WTC11 (cell line): ENCODE measurements around the gene SRC. TPM values are rescaled to one million over a fixed set of nuclear protein-coding genes. Genes with fewer than 3 reads are reported as not detected.

Source experiments
- ATAC-seq: fragments of 200-7000 bp; cut with Tn5 transposase; 2 replicates; pipeline ENCODE4 v1.10.0; 2021; ENCODE audit warnings: mild to moderate bottlenecking, moderate library complexity
- CTCF ChIA-PET: fragments of 300-600 bp; sonication (Branson Sonifier 250); formaldehyde crosslinking; loops from one replicate; lab custom pipeline; 2021; ENCODE audit warnings: antibody characterized with exemption; lab: Charles Lee
- POLR2A ChIA-PET: fragments of 350-600 bp; sonication (Branson Sonifier 250); formaldehyde crosslinking; loops from one replicate; lab custom pipeline; 2021; ENCODE audit warnings: antibody characterized with exemption; lab: Charles Lee
- DNase-seq: peaks from one replicate; pipeline ENCODE4 v3.0.0; 2021; ENCODE audit warnings: low spot score
- H3K27ac Mint-ChIP-seq: 2 replicates; pipeline ENCODE4 v1.8.0; 2021; ENCODE audit warnings: mixed read lengths
- H3K27me3 Mint-ChIP-seq: 2 replicates; pipeline ENCODE4 v1.8.0; 2021; ENCODE audit warnings: low read depth, mild to moderate bottlenecking, moderate library complexity, mixed read lengths
- H3K36me3 Mint-ChIP-seq: 2 replicates; pipeline ENCODE4 v1.8.0; 2021; ENCODE audit warnings: mixed read lengths
- H3K4me1 Mint-ChIP-seq: 2 replicates; pipeline ENCODE4 v1.8.0; 2022; ENCODE audit warnings: mixed read lengths
- H3K4me3 Mint-ChIP-seq: 2 replicates; pipeline ENCODE4 v1.8.0; 2021; ENCODE audit warnings: mild to moderate bottlenecking, moderate library complexity, mixed read lengths
- H3K9me3 Mint-ChIP-seq: 2 replicates; pipeline ENCODE4 v1.8.0; 2021; ENCODE audit warnings: mixed read lengths
- ATF2 ChIP-seq: sonication (generic); formaldehyde crosslinking; IDR thresholded peaks from 2 replicates; pipeline ENCODE4 v1.8.1; 2022; ENCODE audit warnings: low read depth, missing genetic modification reagents, borderline replicate concordance
- ATF3 ChIP-seq: sonication (generic); formaldehyde crosslinking; conservative IDR thresholded peaks from 2 replicates; pipeline ENCODE4 v1.8.1; 2022; ENCODE audit warnings: mild to moderate bottlenecking, missing genetic modification reagents
- CREB1 ChIP-seq: sonication (generic); formaldehyde crosslinking; IDR thresholded peaks from 2 replicates; pipeline ENCODE4 v1.8.0; 2023; ENCODE audit warnings: mild to moderate bottlenecking, missing genetic modification reagents
- CREM ChIP-seq: sonication (generic); formaldehyde crosslinking; IDR thresholded peaks from 2 replicates; pipeline ENCODE4 v1.8.1; 2022; ENCODE audit warnings: mild to moderate bottlenecking, missing genetic modification reagents, moderate library complexity
- E2F1 ChIP-seq: sonication (generic); formaldehyde crosslinking; IDR thresholded peaks from 2 replicates; pipeline ENCODE4 v1.8.0; 2022; ENCODE audit warnings: mild to moderate bottlenecking, missing genetic modification reagents
- ELF4 ChIP-seq: sonication (generic); formaldehyde crosslinking; IDR thresholded peaks from 2 replicates; pipeline ENCODE4 v1.8.1; 2022; ENCODE audit warnings: low read depth, mild to moderate bottlenecking, moderate library complexity, missing genetic modification reagents
- ETV6 ChIP-seq: sonication (generic); formaldehyde crosslinking; IDR thresholded peaks from 2 replicates; pipeline ENCODE4 v1.8.1; 2022; ENCODE audit warnings: mild to moderate bottlenecking, missing genetic modification reagents
- KAT7 ChIP-seq: sonication (generic); formaldehyde crosslinking; IDR thresholded peaks from 2 replicates; pipeline ENCODE4 v1.8.1; 2023; ENCODE audit warnings: missing genetic modification reagents, mild to moderate bottlenecking, borderline replicate concordance
- PRRX2 ChIP-seq: fragments of 250-450 bp; sonication (Bioruptor Pico); IDR thresholded peaks from 2 replicates; pipeline ENCODE4 v1.8.0; 2021; ENCODE audit warnings: mild to moderate bottlenecking
- RELA ChIP-seq: sonication (generic); formaldehyde crosslinking; IDR thresholded peaks from 2 replicates; pipeline ENCODE4 v1.8.1; 2022; ENCODE audit warnings: missing genetic modification reagents, mild to moderate bottlenecking, borderline replicate concordance
- SMAD4 ChIP-seq: sonication (generic); formaldehyde crosslinking; IDR thresholded peaks from 2 replicates; pipeline ENCODE4 v1.8.0; 2022; ENCODE audit warnings: mild to moderate bottlenecking, missing genetic modification reagents
- TEAD1 ChIP-seq: sonication (generic); formaldehyde crosslinking; IDR thresholded peaks from 2 replicates; pipeline ENCODE4 v1.8.0; 2022; ENCODE audit warnings: mild to moderate bottlenecking, missing genetic modification reagents
- TP53 ChIP-seq: sonication (generic); formaldehyde crosslinking; IDR thresholded peaks from 2 replicates; pipeline ENCODE4 v1.8.1; 2023; ENCODE audit warnings: mild to moderate bottlenecking, missing genetic modification reagents
- ZMAT4 ChIP-seq: fragments of 250-450 bp; sonication (Bioruptor Pico); IDR thresholded peaks from 2 replicates; pipeline ENCODE4 v1.9.0; 2021; ENCODE audit warnings: mild to moderate bottlenecking
- ZNF263 ChIP-seq: sonication (generic); formaldehyde crosslinking; IDR thresholded peaks from 2 replicates; pipeline ENCODE4 v1.8.1; 2022; ENCODE audit warnings: low read depth, mild to moderate bottlenecking, moderate library complexity, missing genetic modification reagents
- total RNA-seq: library from RNA; stranded (reverse); gene quantifications from 3 replicates; pipeline ENCODE4 v1.2.3, GENCODE V29; 2021
- TF ChIP-seq, protein P1 (sequence below): sonication (generic); formaldehyde crosslinking; IDR thresholded peaks from 2 replicates; pipeline ENCODE4 v1.8.1; 2022; ENCODE audit warnings: mild to moderate bottlenecking, missing genetic modification reagents, moderate library complexity, borderline replicate concordance
- TF ChIP-seq, protein P2 (sequence below): sonication (generic); formaldehyde crosslinking; IDR thresholded peaks from 2 replicates; pipeline ENCODE4 v1.8.1; 2023; ENCODE audit warnings: mild to moderate bottlenecking, moderate library complexity, missing genetic modification reagents
- TF ChIP-seq, protein P3 (sequence below): fragments of 250-450 bp; sonication (Bioruptor Pico); IDR thresholded peaks from 2 replicates; pipeline ENCODE4 v2.1.2; 2022; ENCODE audit warnings: mild to moderate bottlenecking, moderate library complexity
- TF ChIP-seq, protein P4 (sequence below): sonication (generic); formaldehyde crosslinking; IDR thresholded peaks from 2 replicates; pipeline ENCODE4 v1.8.0; 2022; ENCODE audit warnings: missing genetic modification reagents
- TF ChIP-seq, protein P5 (sequence below): sonication (generic); formaldehyde crosslinking; IDR thresholded peaks from 2 replicates; pipeline ENCODE4 v1.8.0; 2022; ENCODE audit warnings: mild to moderate bottlenecking, missing genetic modification reagents

SRC gene
- total RNA-seq, 1 experiment from 2014 or later, result 33.3 TPM

GRCh38 chr20:37449276-37449675, 103.3 kb downstream of the SRC start (continued):
- TF ChIP-seq, protein P1, sequence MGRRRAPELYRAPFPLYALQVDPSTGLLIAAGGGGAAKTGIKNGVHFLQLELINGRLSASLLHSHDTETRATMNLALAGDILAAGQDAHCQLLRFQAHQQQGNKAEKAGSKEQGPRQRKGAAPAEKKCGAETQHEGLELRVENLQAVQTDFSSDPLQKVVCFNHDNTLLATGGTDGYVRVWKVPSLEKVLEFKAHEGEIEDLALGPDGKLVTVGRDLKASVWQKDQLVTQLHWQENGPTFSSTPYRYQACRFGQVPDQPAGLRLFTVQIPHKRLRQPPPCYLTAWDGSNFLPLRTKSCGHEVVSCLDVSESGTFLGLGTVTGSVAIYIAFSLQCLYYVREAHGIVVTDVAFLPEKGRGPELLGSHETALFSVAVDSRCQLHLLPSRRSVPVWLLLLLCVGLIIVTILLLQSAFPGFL (CRISPR knock-in tag), result no peak

GRCh38 chr20:37450344-37450743, 104.4 kb downstream of the SRC start:
- Mint-ChIP-seq H3K27me3 (peaks cover 21% of the 10 kb centered on the region), H3K4me1 (no peaks in the 10 kb centered on the region), H3K27ac (no peak overlapping the region), H3K4me3 (no peak overlapping the region), H3K36me3 (peaks cover 4% of the 10 kb centered on the region; the same call in 1 of the 2 replicates), H3K9me3 (peaks cover 11% of the 10 kb centered on the region)
- ChIA-PET POLR2A (no interaction called here), CTCF (no interaction called here)
- DNase-seq (no peak), ATAC-seq (no peak)
- TF ChIP-seq ATF2, result no peak
- TF ChIP-seq, protein P2, sequence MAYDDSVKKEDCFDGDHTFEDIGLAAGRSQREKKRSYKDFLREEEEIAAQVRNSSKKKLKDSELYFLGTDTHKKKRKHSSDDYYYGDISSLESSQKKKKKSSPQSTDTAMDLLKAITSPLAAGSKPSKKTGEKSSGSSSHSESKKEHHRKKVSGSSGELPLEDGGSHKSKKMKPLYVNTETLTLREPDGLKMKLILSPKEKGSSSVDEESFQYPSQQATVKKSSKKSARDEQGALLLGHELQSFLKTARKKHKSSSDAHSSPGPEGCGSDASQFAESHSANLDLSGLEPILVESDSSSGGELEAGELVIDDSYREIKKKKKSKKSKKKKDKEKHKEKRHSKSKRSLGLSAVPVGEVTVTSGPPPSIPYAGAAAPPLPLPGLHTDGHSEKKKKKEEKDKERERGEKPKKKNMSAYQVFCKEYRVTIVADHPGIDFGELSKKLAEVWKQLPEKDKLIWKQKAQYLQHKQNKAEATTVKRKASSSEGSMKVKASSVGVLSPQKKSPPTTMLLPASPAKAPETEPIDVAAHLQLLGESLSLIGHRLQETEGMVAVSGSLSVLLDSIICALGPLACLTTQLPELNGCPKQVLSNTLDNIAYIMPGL (CRISPR knock-in tag), result no peak
- TF ChIP-seq CREB1 (CRISPR knock-in tag), result no peak
- TF ChIP-seq ZNF263, result no peak
- no peak for TF ChIP-seq ZMAT4
- TF ChIP-seq E2F1 (CRISPR knock-in tag), result no peak
- no peak for TF ChIP-seq KAT7
- no peak for TF ChIP-seq ATF3 (CRISPR knock-in tag)
- TF ChIP-seq TP53 (CRISPR knock-in tag), result no peak
- no peak for TF ChIP-seq TEAD1 (CRISPR knock-in tag)
- no peak for TF ChIP-seq CREM (CRISPR knock-in tag)
- no peak for TF ChIP-seq PRRX2
- TF ChIP-seq ELF4 (CRISPR knock-in tag), result no peak
- TF ChIP-seq, protein P3, sequence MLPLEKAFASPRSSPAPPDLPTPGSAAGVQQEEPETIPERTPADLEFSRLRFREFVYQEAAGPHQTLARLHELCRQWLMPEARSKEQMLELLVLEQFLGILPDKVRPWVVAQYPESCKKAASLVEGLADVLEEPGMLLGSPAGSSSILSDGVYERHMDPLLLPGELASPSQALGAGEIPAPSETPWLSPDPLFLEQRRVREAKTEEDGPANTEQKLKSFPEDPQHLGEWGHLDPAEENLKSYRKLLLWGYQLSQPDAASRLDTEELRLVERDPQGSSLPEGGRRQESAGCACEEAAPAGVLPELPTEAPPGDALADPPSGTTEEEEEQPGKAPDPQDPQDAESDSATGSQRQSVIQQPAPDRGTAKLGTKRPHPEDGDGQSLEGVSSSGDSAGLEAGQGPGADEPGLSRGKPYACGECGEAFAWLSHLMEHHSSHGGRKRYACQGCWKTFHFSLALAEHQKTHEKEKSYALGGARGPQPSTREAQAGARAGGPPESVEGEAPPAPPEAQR (CRISPR knock-in tag), result no peak
- TF ChIP-seq, all 79 proteins: peak for 0

DNA sequence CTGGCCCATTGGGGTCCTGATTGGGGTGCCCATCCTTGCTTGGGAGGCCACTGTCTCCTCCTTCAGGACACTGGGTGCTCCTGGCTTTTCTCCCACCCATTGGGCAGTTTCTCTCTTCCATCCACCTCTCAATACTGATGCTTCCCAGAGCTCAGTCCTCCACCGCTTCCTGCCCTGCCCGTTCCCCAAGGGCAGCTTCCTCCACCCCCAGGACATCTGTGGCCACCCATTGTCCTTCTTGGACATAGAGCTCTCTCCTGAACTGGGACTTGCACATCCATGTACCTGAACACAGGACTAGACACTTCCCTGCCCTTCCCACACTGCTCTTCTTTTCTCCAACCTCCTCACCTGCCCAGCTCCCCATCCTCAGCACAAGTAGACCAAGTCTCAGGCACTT, 105.7 kb downstream of the SRC start:
- peaks cover 5% of the 10 kb centered on the region; the same call in 1 of the 2 replicates for H3K36me3 Mint-ChIP-seq
- no peak overlapping the region for H3K27ac Mint-ChIP-seq
- ChIA-PET CTCF (no interaction called here), POLR2A (no interaction called here)
- no peak overlapping the region for H3K4me3 Mint-ChIP-seq
- H3K27me3 Mint-ChIP-seq, result peaks cover 21% of the 10 kb centered on the region
- ATAC-seq, result no peak
- DNase-seq, result no peak
- H3K4me1 Mint-ChIP-seq, result no peaks in the 10 kb centered on the region
- H3K9me3 Mint-ChIP-seq, result peaks cover 23% of the 10 kb centered on the region
- TF ChIP-seq E2F1 (CRISPR knock-in tag) (no peak), ZNF263 (no peak), TP53 (CRISPR knock-in tag) (no peak), RELA (no peak), SMAD4 (CRISPR knock-in tag) (no peak), ETV6 (CRISPR knock-in tag) (no peak)
- TF ChIP-seq, protein P4, sequence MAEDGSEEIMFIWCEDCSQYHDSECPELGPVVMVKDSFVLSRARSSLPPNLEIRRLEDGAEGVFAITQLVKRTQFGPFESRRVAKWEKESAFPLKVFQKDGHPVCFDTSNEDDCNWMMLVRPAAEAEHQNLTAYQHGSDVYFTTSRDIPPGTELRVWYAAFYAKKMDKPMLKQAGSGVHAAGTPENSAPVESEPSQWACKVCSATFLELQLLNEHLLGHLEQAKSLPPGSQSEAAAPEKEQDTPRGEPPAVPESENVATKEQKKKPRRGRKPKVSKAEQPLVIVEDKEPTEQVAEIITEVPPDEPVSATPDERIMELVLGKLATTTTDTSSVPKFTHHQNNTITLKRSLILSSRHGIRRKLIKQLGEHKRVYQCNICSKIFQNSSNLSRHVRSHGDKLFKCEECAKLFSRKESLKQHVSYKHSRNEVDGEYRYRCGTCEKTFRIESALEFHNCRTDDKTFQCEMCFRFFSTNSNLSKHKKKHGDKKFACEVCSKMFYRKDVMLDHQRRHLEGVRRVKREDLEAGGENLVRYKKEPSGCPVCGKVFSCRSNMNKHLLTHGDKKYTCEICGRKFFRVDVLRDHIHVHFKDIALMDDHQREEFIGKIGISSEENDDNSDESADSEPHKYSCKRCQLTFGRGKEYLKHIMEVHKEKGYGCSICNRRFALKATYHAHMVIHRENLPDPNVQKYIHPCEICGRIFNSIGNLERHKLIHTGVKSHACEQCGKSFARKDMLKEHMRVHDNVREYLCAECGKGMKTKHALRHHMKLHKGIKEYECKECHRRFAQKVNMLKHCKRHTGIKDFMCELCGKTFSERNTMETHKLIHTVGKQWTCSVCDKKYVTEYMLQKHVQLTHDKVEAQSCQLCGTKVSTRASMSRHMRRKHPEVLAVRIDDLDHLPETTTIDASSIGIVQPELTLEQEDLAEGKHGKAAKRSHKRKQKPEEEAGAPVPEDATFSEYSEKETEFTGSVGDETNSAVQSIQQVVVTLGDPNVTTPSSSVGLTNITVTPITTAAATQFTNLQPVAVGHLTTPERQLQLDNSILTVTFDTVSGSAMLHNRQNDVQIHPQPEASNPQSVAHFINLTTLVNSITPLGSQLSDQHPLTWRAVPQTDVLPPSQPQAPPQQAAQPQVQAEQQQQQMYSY (CRISPR knock-in tag), result no peak
- TF ChIP-seq, protein P5, sequence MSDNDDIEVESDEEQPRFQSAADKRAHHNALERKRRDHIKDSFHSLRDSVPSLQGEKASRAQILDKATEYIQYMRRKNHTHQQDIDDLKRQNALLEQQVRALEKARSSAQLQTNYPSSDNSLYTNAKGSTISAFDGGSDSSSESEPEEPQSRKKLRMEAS (CRISPR knock-in tag), result no peak
